PC-9 (cell line): ENCODE data around the gene NUDC.

Experiments
- CTCF ChIP-seq: fragments of 200-600 bp; sonication (generic); conservative IDR thresholded peaks from 2 replicates; pipeline ENCODE4 v1.6.1; 2017; ENCODE audit warnings: mixed run types, antibody characterized with exemption, mild to moderate bottlenecking, moderate library complexity
- EZH2 ChIP-seq: fragments of 200-600 bp; sonication (generic); IDR thresholded peaks from 2 replicates; pipeline ENCODE4 v1.8.0; 2017; ENCODE audit warnings: antibody characterized with exemption, low read depth

GRCh38 chr1:26938004-26938658, 16.6 kb downstream of the NUDC start:
- no peak for TF ChIP-seq CTCF
- TF ChIP-seq EZH2: no peak
